Heart right ventricle (tissue), 16 donors: ENCODE data around the gene CREG2. TPM values are rescaled to one million over a fixed set of nuclear protein-coding genes. Genes with fewer than 3 reads are reported as not detected.

Experiments
- ATAC-seq, 8 donors: fragments of 200-7000 bp; cut with Tn5 transposase; one replicate each; pipeline ENCODE4 v1.9.1; 2020; ENCODE audit warnings: mild to moderate bottlenecking in 8 of 8, moderate library complexity in 8 of 8, moderate number of reproducible peaks in 1 of 8
- DNase-seq, 2 donors: peaks; one replicate each; pipeline ENCODE4 v3.0.0-alpha.2; 2020
- H3K27ac ChIP-seq, 10 donors: fragments of 200-600 bp; sonication (generic) in 2 of 10; one replicate each; pipeline versions ENCODE4 v1.5.0 to v1.8.0; 2020 to 2022; ENCODE audit warnings: mild to moderate bottlenecking in 3 of 10
- H3K27me3 ChIP-seq, 7 donors: fragments of 200-600 bp; one replicate each; pipeline ENCODE4 v1.8.0; 2021 to 2022; ENCODE audit warnings: mild to moderate bottlenecking in 2 of 7
- H3K36me3 ChIP-seq, 9 donors: fragments of 200-600 bp; sonication (generic) in 1 of 9; one replicate each; pipeline versions ENCODE4 v1.5.0 to v1.8.0; 2020 to 2022; ENCODE audit warnings: mild to moderate bottlenecking in 2 of 9
- H3K4me1 ChIP-seq, 9 donors: fragments of 200-600 bp; sonication (generic) in 1 of 9; one replicate each; pipeline versions ENCODE4 v1.5.0 to v1.8.0; 2020 to 2022; ENCODE audit warnings: mild to moderate bottlenecking in 4 of 9
- H3K4me3 ChIP-seq, 10 donors: fragments of 200-600 bp; sonication (generic) in 2 of 10; one replicate each; pipeline versions ENCODE4 v1.5.0 to v1.8.0; 2020 to 2022; ENCODE audit warnings: mild to moderate bottlenecking in 7 of 10, moderate library complexity in 2 of 10
- H3K9me3 ChIP-seq, 11 donors: fragments of 200-600 bp in 10 of 11; sonication (generic) in 2 of 11; one replicate each; pipeline versions ENCODE4 v1.5.0 to v1.8.0; 2013 to 2022; ENCODE audit warnings: mild to moderate bottlenecking in 2 of 11, control low read depth in 1 of 11, moderate library complexity in 1 of 11
- WGBS, 2 donors: extraction: QIAGEN DNeasy Blood & Tissue Kit; methylation state at CpG; one replicate each; pipeline ENCODE4 v1.1.7; 2013; ENCODE audit warnings: inconsistent platforms in 1 of 2; 5-methylcytosine and 5-hydroxymethylcytosine counted together
- intact Hi-C, 10 donors: fragments of 100-400 bp; cut with DNase I; formaldehyde crosslinking; loops; one replicate each; pipeline versions ENCODE4 v1.11.1 to v1.14.2; 2022
- polyA plus RNA-seq, 2 donors: library from polyadenylated mRNA; stranded (reverse); fragments of 200-250 nt; gene quantifications; one replicate each; pipeline ENCODE4 v1.2.3, GENCODE V29; 2013
- total RNA-seq, 10 donors: library from RNA; stranded (reverse); fragmentation: NEBNext Ultra II Directional in 3 of 10; extraction: Animal tissue kit (Norgen Biotek cat#: 25700) in 3 of 10; gene quantifications; one replicate each; pipeline versions ENCODE4 v1.2.1 to v1.2.4, GENCODE V29; 2021 to 2023
- TF ChIP-seq, protein P1 (sequence below), 9 donors: fragments of 200-600 bp; sonication (generic) in 2 of 9; IDR thresholded peaks; one replicate each; pipeline versions ENCODE4 v1.5.0 to v1.8.0; 2021 to 2022; ENCODE audit warnings: antibody characterized with exemption in 9 of 9, mild to moderate bottlenecking in 5 of 9, moderate library complexity in 1 of 9
- donor health status: Arrhythmogenic right ventricular cardiomyopathy.
- donor health status: ischemic (EF 13 %, LVEDD 7.1; RV severe dilation, severe dysfunction).
- donor health status: healthy with polysubstance abuse.
- donor health status: DM: no; HTN: yes; CAD: no.
- donor health status: DM: no; HTN: no; CAD: no.
- donor health status: ischemic (EF 25% LVEDD 6.9; RV normal size, moderate dysfunction).
- donor health status: ischemic (EF 25% LVEDD 5.7; RV mildly dilated, moderate dysfunction).
- donor health status: healthy.
- donor health status: DM: yes; HTN: yes; CAD: no.
- donor health status: Ischemic cardiomyopathy.
- donor health status: ischemic (EF 35%, LVEDD 5.7; RV mildly dilated, moderate dysfunction).
- donor health status: nonischemic (EF 11% LVEDD 7.7; RV severe dilation, severe dysfunction).
- donor health status: DM: yes; HTN: yes; CAD: no.
- donor health status: PGD.
- donor health status: ischemic (EF 29% LVEDD 5.4; RV normal size, mild dysfunction).
- donor health status: nonischemic (EF 23%, LVEDD 6.1; RV moderate dilation, normal function).

CREG2 gene
- total and polyA plus RNA-seq, 12 donors, result 0.24 to 1.4 (median 0.70) TPM; not detected in 5

GRCh38 chr2:101420623-101421022, 33.3 kb upstream of the CREG2 start:
- no peak overlapping the region for H3K27ac ChIP-seq
- intact Hi-C loops, result loop anchor here in 6 of 10 donors (2.0 to 10.0 kb wide), 7 partner anchors 94 to 414 kb away; partner anchors contain the start of gene MAP4K4 (in 3 of the 6)
- H3K4me3 ChIP-seq, result no peak overlapping the region
- no peak for DNase-seq
- H3K27me3 ChIP-seq, result peaks cover 0 to 6% (median 0%) of the 10 kb centered on the region in 7 donors
- ATAC-seq, result no peak
- WGBS, 2 donors, result 90 to 91% methylated on average over 4 of the region's 4 CpGs
- peaks cover 0 to under 1% (median 0%) of the 10 kb centered on the region in 11 donors for H3K9me3 ChIP-seq
- H3K36me3 ChIP-seq, result no peaks in the 10 kb centered on the region
- TF ChIP-seq, protein P1, sequence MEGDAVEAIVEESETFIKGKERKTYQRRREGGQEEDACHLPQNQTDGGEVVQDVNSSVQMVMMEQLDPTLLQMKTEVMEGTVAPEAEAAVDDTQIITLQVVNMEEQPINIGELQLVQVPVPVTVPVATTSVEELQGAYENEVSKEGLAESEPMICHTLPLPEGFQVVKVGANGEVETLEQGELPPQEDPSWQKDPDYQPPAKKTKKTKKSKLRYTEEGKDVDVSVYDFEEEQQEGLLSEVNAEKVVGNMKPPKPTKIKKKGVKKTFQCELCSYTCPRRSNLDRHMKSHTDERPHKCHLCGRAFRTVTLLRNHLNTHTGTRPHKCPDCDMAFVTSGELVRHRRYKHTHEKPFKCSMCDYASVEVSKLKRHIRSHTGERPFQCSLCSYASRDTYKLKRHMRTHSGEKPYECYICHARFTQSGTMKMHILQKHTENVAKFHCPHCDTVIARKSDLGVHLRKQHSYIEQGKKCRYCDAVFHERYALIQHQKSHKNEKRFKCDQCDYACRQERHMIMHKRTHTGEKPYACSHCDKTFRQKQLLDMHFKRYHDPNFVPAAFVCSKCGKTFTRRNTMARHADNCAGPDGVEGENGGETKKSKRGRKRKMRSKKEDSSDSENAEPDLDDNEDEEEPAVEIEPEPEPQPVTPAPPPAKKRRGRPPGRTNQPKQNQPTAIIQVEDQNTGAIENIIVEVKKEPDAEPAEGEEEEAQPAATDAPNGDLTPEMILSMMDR (IDR thresholded peaks at IDR 0.05), result no peak
- H3K4me1 ChIP-seq, result peaks cover 0 to 7% (median 0%) of the 10 kb centered on the region in 9 donors

DNA sequence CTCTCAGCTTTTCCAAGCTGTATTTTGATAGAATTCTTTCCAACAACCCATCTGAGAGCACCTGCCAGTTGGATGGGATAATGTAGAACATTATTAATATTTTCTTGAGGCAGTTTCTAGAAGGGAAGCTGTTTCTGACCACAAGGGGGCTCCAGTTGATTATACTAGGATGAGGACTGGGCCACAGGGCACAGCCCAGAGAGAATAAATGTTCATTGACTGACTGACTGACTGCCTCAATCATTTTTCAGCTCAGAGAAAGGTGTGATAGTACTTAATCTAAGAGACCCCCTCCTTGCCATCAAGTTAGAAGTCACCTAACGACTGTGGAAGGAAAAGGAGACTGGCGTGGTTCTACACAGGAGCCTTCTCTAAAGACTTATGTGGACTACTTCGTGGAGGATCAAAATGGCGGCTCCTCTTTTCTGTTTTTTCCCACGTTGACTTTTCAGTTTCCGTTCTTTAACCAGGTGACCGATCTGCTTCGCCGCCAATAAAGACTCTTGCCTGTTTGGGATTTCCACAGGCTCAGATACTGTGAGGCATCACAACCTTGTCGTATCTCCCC, 31.9 kb upstream of the CREG2 start:
- WGBS, 2 donors, result 91 to 92% methylated on average over 10 of the region's 10 CpGs
- ATAC-seq (peak; percentile 70 to 91 (median 82)), DNase-seq (peak in 1 of 2 donors; percentile 79)
- no peaks in the 10 kb centered on the region for H3K36me3 ChIP-seq
- H3K4me3 ChIP-seq, result no peak overlapping the region
- no peak overlapping the region for H3K27ac ChIP-seq
- TF ChIP-seq, protein P1 (IDR thresholded peaks at IDR 0.05), result peak; percentile 71 to 87 (median 82)
- intact Hi-C loops, result loop anchor here in 6 of 10 donors (2.0 to 10.0 kb wide), 6 partner anchors 98 to 566 kb away; partner anchors contain the start of gene MAP4K4 (in 2 of the 6)
- H3K27me3 ChIP-seq, result peaks cover 0 to 6% (median 0%) of the 10 kb centered on the region in 7 donors
- H3K9me3 ChIP-seq, result peaks cover 0 to 6% (median 0%) of the 10 kb centered on the region in 11 donors
- H3K4me1 ChIP-seq, result peaks cover 0 to 7% (median 0%) of the 10 kb centered on the region in 9 donors

DNA sequence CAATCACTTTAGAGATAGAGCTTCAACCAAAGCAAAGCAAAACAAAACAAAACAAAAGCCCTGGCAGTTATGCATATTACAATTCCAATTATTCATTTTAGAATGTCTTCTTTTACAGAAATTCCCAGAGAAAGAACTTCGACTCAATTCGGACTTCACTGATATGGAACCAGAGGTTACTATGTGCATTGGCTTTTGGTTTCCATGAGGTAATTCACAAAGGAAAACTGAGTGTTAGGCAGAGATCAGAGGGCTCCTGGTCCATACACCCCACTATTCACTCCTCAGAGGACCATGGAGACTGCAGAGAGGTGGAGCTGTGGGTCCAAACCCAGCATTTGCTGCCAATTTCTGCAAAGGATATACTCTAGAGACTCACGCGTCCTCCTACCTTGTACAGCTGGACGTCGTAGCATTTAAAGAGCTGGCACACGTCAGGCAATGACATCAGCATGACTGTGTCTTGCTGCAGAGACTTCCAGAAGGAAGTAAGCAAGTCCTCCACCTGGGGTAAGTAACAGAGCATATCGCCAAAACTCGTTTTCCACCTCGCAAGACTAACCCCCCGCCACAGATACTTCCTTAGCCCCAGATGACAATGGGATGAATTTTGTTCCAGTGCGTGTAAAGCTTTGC, 31.3 kb upstream of the CREG2 start:
- DNase-seq, result no peak
- WGBS, 2 donors, result 57 to 62% methylated on average over 12 of the region's 12 CpGs
- no peak overlapping the region for H3K4me3 ChIP-seq
- H3K9me3 ChIP-seq, result peaks cover 0 to 6% (median 0%) of the 10 kb centered on the region in 11 donors
- no peak overlapping the region for H3K27ac ChIP-seq
- peaks cover 0 to 2% (median 0%) of the 10 kb centered on the region in 7 donors for H3K27me3 ChIP-seq
- intact Hi-C loops, result loop anchor here in 6 of 10 donors (2.0 to 10.0 kb wide), 6 partner anchors 99 to 566 kb away; partner anchors contain the start of gene MAP4K4 (in 2 of the 6)
- TF ChIP-seq, protein P1 (IDR thresholded peaks at IDR 0.05), result no peak
- no peaks in the 10 kb centered on the region for H3K36me3 ChIP-seq
- peaks cover 0 to 7% (median 0%) of the 10 kb centered on the region in 9 donors for H3K4me1 ChIP-seq
- ATAC-seq, result peak in 6 of 8 donors; percentile 19 to 53 (median 27)

GRCh38 chr2:101416609-101417008, 29.3 kb upstream of the CREG2 start:
- H3K36me3 ChIP-seq, result no peaks in the 10 kb centered on the region
- intact Hi-C loops, result loop anchor here in 4 of 10 donors (5.0 to 10.0 kb wide), 4 partner anchors 101 to 568 kb away; partner anchors contain the start of gene MAP4K4 (in 2 of the 4)
- no peak for ATAC-seq
- H3K4me1 ChIP-seq, result peaks cover 0 to 7% (median 0%) of the 10 kb centered on the region in 9 donors
- TF ChIP-seq, protein P1 (IDR thresholded peaks at IDR 0.05), result no peak
- no peak for DNase-seq
- no peak overlapping the region for H3K4me3 ChIP-seq
- no peak overlapping the region for H3K27ac ChIP-seq
- H3K9me3 ChIP-seq, result peaks cover 0 to 6% (median 0%) of the 10 kb centered on the region in 11 donors
- H3K27me3 ChIP-seq, result no peaks in the 10 kb centered on the region
- WGBS, 2 donors, result 88 to 94% methylated on average over 5 of the region's 5 CpGs
